Endothelial cell of umbilical vein (primary cell): ENCODE data around the gene SLC5A8. TPM values are rescaled to one million over a fixed set of nuclear protein-coding genes. Genes with fewer than 3 reads are reported as not detected.

Experiments used
- BruUV-seq: library from RNA; stranded (reverse); fragments of 400-500 nt; replicated peaks from 2 replicates; lab custom pipeline; 2021; lab: Mats Ljungman, UMichigan
- CTCF ChIA-PET: fragments of 300-600, 350-600 bp; sonication (Branson Sonifier 250); formaldehyde crosslinking; loops from one replicate; lab custom pipeline; 2021; ENCODE audit warnings: antibody characterized with exemption, inconsistent platforms; lab: Charles Lee
- POLR2A ChIA-PET: fragments of 300-600, 350-600 bp; sonication (Branson Sonifier 250); formaldehyde crosslinking; loops from one replicate; lab custom pipeline; 2021; ENCODE audit warnings: antibody characterized with exemption, inconsistent platforms; lab: Charles Lee
- DNase-seq: peaks from one replicate; pipeline ENCODE4 v3.0.0-alpha.2; 2011; ENCODE audit warnings: low read depth, low spot score
- FAIRE-seq: peaks from 2 replicates; lab custom pipeline; 2011; peaks lifted over from hg19 to GRCh38; lab: Jason Lieb, UNC
- H2AFZ ChIP-seq: 2 replicates; pipeline ENCODE4 v1.6.0; 2012; ENCODE audit warnings: low read depth, low read length, control low read depth, inconsistent platforms
- H3K27ac ChIP-seq: 2 replicates; pipeline ENCODE4 v1.5.1; 2011; ENCODE audit warnings: low read depth, mild to moderate bottlenecking, control low read depth, low read length, moderate library complexity; ENCODE audit not compliant: insufficient read depth
- H3K27me3 ChIP-seq, 2 experiments: 2 replicates each; pipeline versions ENCODE4 v1.6.0 to v1.6.1; 2011; ENCODE audit warnings: low read length in 2 of 2, mixed read lengths in 1 of 2; ENCODE audit not compliant: control insufficient read depth in 2 of 2, insufficient read depth in 2 of 2
- H3K36me3 ChIP-seq, 2 experiments: 2 replicates in 1 of 2; 3 replicates in 1 of 2; pipeline ENCODE4 v1.5.1; 2011; ENCODE audit warnings: low read length in 2 of 2, mild to moderate bottlenecking in 1 of 2, moderate library complexity in 1 of 2; ENCODE audit not compliant: control insufficient read depth in 2 of 2, insufficient read depth in 2 of 2; ENCODE audit errors: extremely low read depth in 1 of 2
- H3K4me1 ChIP-seq: 3 replicates; pipeline ENCODE4 v1.5.1; 2011; ENCODE audit warnings: mild to moderate bottlenecking, low read length; ENCODE audit not compliant: control insufficient read depth, insufficient read depth; ENCODE audit errors: extremely low read depth
- H3K4me2 ChIP-seq: 2 replicates; pipeline ENCODE4 v1.6.1; 2011; ENCODE audit warnings: low read length, control low read depth, mixed read lengths; ENCODE audit not compliant: insufficient read depth
- H3K4me3 ChIP-seq, 3 experiments: fragments of 200-600 bp in 1 of 3; sonication (generic), shearing (Covaris generic) in 1 of 3; replicated peaks in 1 of 3; 2 replicates each; pipeline ENCODE4 v1.5.1; 2011 to 2016; ENCODE audit warnings: control low read depth in 3 of 3, low read length in 3 of 3, mild to moderate bottlenecking in 2 of 3, inconsistent platforms in 1 of 3, low read depth in 1 of 3, moderate library complexity in 1 of 3; ENCODE audit not compliant: insufficient read depth in 1 of 3
- H3K79me2 ChIP-seq: 2 replicates; pipeline ENCODE4 v1.6.0; 2012; ENCODE audit warnings: low read length, inconsistent platforms; ENCODE audit not compliant: control insufficient read depth, insufficient read depth
- H3K9ac ChIP-seq: replicated peaks from 2 replicates; pipeline ENCODE3; 2011; ENCODE audit warnings: low read length, control low read depth; ENCODE audit not compliant: insufficient read depth; ENCODE audit errors: extremely low read depth
- H3K9me1 ChIP-seq: replicated peaks from 3 replicates; pipeline ENCODE4 v1.6.0; 2011; ENCODE audit warnings: mild to moderate bottlenecking, low read length; ENCODE audit not compliant: control insufficient read depth, insufficient read depth; ENCODE audit errors: extremely low read depth
- H3K9me3 ChIP-seq: replicated peaks from 2 replicates; pipeline ENCODE4 v1.5.1; 2012; ENCODE audit warnings: low read length, inconsistent platforms; ENCODE audit not compliant: control insufficient read depth, insufficient read depth
- H4K20me1 ChIP-seq: replicated peaks from 2 replicates; pipeline ENCODE3; 2011; ENCODE audit warnings: mild to moderate bottlenecking, low read length; ENCODE audit not compliant: control insufficient read depth, insufficient read depth; ENCODE audit errors: extremely low read depth
- EZH2 ChIP-seq: IDR thresholded peaks from 2 replicates; pipeline ENCODE4 v1.6.1; 2012; ENCODE audit warnings: borderline replicate concordance, low read depth, mild to moderate bottlenecking, moderate library complexity, low read length, inconsistent platforms; ENCODE audit not compliant: severe bottlenecking
- FOS ChIP-seq: IDR thresholded peaks from 2 replicates; pipeline ENCODE4 v1.6.1; 2011; ENCODE audit warnings: mild to moderate bottlenecking, low read length, moderate library complexity, borderline replicate concordance; ENCODE audit not compliant: insufficient read depth
- GATA2 ChIP-seq: IDR thresholded peaks from 2 replicates; pipeline ENCODE4 v1.7.0; 2011; ENCODE audit warnings: low read depth, mild to moderate bottlenecking, moderate library complexity, mixed read lengths, low read length; ENCODE audit not compliant: insufficient read length, insufficient read depth
- JUN ChIP-seq: IDR thresholded peaks from 2 replicates; pipeline ENCODE4 v1.6.1; 2011; ENCODE audit warnings: borderline replicate concordance, low read depth; ENCODE audit not compliant: insufficient read length, insufficient read depth
- MYC ChIP-seq: IDR thresholded peaks from one replicate; pipeline ENCODE4 v1.6.1; 2011; ENCODE audit warnings: mild to moderate bottlenecking, low read depth, low read length
- POLR2A ChIP-seq: IDR thresholded peaks from 2 replicates; pipeline ENCODE4 v1.6.1; 2012; ENCODE audit warnings: low read depth, mild to moderate bottlenecking, control low read depth, low read length
- POLR2AphosphoS5 ChIP-seq: IDR thresholded peaks from 2 replicates; pipeline ENCODE4 v1.6.1; 2012; ENCODE audit warnings: low read depth, mild to moderate bottlenecking, control low read depth, low read length, moderate library complexity; ENCODE audit not compliant: insufficient read depth
- dilution Hi-C: fragments of 300-500 bp; cut with MboI; formaldehyde crosslinking; loops from one replicate; pipeline ENCODE4 v1.15.0; 2019; ENCODE audit warnings: low sequenced_read_pairs; ENCODE audit not compliant: extremely low pct_ligation_motif_present
- intact Hi-C: fragments of 100-400 bp; cut with micrococcal nuclease; formaldehyde crosslinking; loops from one replicate; pipeline ENCODE4 v1.10.0; 2022
- polyA plus RNA-seq, 4 experiments: library from polyadenylated mRNA; depleted of rRNA in 3 of 4; stranded (reverse) in 3 of 4; unstranded in 1 of 4; fragments of >200 nt; gene quantifications; 2 replicates each; pipeline versions ENCODE4 v1.2.1 to v1.2.3, GENCODE V29; 2011 to 2012; ENCODE audit warnings: missing spikeins in 1 of 4
- total RNA-seq: library from RNA; stranded (reverse); gene quantifications from 2 replicates; pipeline ENCODE4 v1.2.3, GENCODE V29; 2021
- TF ChIP-seq, protein P1 (sequence below), 2 donors: IDR thresholded peaks; 1 replicate in 1 of 2; 2 replicates in 1 of 2; pipeline ENCODE4 v1.5.1; 2011; ENCODE audit warnings: low read length in 2 of 2, mild to moderate bottlenecking in 2 of 2, moderate library complexity in 2 of 2, control low read depth in 1 of 2, inconsistent platforms in 1 of 2, low read depth in 1 of 2; ENCODE audit not compliant: insufficient read depth in 1 of 2; ENCODE audit errors: extremely low read depth in 1 of 2
- TF ChIP-seq, protein P2 (sequence below): IDR thresholded peaks from 2 replicates; pipeline ENCODE4 v1.6.1; 2011; ENCODE audit not compliant: insufficient read depth, insufficient read length

Gene SLC5A8
- total and polyA plus RNA-seq, 2 donors (not counting 3 experiments of a cell fraction or from before 2014, with no cell fraction given): not detected

- H3K4me1 ChIP-seq: no peaks in the 10 kb centered on the region
These were observed 99.2 kb downstream of the SLC5A8 start for GRCh38 chr12:101110866-101111265.

More at GRCh38 chr12:101110866-101111265, 99.2 kb downstream of the SLC5A8 start:
- intact Hi-C loops (no loop called here), dilution Hi-C loops (no loop called here)
- Histone ChIP-seq H3K4me3 (no peak overlapping the region), H4K20me1 (no peaks in the 10 kb centered on the region), H3K4me2 (no peak overlapping the region), H3K9ac (no peak overlapping the region), H3K27me3 (no peaks in the 10 kb centered on the region), H3K9me1 (no peaks in the 10 kb centered on the region), H3K9me3 (peaks cover 2% of the 10 kb centered on the region), H3K27ac (no peak overlapping the region), H3K36me3 (no peaks in the 10 kb centered on the region), H3K79me2 (no peaks in the 10 kb centered on the region), H2AFZ (no peak overlapping the region)
- DNase-seq: no peak
- FAIRE-seq: no peak
- POLR2A ChIA-PET: no interaction called here
- CTCF ChIA-PET: no interaction called here
- TF ChIP-seq FOS (no peak), MYC (no peak), POLR2AphosphoS5 (no peak), EZH2 (no peak), GATA2 (no peak), JUN (no peak), POLR2A (no peak)
- TF ChIP-seq, protein P1, sequence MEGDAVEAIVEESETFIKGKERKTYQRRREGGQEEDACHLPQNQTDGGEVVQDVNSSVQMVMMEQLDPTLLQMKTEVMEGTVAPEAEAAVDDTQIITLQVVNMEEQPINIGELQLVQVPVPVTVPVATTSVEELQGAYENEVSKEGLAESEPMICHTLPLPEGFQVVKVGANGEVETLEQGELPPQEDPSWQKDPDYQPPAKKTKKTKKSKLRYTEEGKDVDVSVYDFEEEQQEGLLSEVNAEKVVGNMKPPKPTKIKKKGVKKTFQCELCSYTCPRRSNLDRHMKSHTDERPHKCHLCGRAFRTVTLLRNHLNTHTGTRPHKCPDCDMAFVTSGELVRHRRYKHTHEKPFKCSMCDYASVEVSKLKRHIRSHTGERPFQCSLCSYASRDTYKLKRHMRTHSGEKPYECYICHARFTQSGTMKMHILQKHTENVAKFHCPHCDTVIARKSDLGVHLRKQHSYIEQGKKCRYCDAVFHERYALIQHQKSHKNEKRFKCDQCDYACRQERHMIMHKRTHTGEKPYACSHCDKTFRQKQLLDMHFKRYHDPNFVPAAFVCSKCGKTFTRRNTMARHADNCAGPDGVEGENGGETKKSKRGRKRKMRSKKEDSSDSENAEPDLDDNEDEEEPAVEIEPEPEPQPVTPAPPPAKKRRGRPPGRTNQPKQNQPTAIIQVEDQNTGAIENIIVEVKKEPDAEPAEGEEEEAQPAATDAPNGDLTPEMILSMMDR (IDR thresholded peaks at IDR 0.05; ENCODE audit: extremely low read depth in 1 of 2, insufficient read depth in 1 of 2, low read depth in 1 of 2, low read length in 2 of 2): no peak
- TF ChIP-seq, protein P2, sequence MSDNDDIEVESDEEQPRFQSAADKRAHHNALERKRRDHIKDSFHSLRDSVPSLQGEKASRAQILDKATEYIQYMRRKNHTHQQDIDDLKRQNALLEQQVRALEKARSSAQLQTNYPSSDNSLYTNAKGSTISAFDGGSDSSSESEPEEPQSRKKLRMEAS: no peak
- BruUV-seq: no TSS peak
